A549 treated with Mapracorat at 1 μM for 4 hours (cell line): ENCODE data around the gene CCDC172. TPM values are rescaled to one million over a fixed set of nuclear protein-coding genes. Genes with fewer than 3 reads are reported as not detected.

Experiments
- total RNA-seq: library from RNA; stranded (reverse); fragments of 200-300 nt; extraction: Qiagen RNA extraction; gene quantifications from 5 replicates; pipeline ENCODE4 v1.2.3, GENCODE V29; 2022

Gene CCDC172, protein sequence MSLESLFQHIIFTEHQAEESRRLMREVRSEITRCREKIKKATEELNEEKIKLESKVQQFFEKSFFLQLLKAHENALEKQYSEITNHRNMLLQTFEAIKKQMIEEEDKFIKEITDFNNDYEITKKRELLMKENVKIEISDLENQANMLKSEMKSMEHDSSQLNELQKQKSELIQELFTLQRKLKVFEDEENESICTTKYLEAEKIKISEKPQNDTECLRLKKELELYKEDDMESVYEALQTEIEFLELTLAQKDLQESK
- total RNA-seq = not detected in 5 replicates

DNA sequence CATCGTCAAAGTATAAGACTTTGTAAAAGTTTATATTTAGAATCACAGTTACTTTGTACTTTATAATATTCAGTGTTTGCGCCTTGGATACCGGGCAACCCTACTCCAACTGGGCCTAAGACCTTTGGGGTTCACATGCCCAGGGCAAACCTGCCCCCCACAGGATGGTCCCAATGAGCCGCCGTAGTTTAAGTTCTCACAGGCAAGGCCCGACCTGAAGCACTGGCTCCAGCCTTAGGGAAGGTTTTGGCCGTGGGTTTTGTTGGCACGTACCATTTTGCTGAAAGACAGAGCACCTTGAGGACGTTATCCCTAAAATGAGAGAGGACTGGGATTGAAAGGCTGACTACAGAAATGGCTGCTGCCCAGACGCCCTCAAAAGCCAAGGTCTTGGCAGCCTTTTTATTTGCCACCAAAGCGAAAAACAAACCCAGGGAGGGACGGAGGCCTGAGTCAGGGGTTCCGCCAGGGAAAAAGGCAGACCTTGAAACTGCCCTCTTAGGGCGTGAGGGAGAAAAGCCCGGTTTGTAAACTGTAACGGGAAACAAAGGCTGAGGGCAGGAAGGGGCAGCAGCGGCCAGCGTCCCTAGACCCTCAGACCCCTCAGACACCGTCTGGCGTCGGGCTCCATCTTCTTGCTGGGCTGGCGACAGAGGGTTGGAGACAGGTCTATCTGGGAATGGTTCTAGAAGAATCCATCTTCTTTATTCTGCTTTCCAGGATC is at the start of gene CCDC172:
Gene CCDC172, plus strand, starts transcription at position 222 of the 724 bp plus-strand sequence. CDS start 564 bp downstream, outside the sequence.

DNA sequence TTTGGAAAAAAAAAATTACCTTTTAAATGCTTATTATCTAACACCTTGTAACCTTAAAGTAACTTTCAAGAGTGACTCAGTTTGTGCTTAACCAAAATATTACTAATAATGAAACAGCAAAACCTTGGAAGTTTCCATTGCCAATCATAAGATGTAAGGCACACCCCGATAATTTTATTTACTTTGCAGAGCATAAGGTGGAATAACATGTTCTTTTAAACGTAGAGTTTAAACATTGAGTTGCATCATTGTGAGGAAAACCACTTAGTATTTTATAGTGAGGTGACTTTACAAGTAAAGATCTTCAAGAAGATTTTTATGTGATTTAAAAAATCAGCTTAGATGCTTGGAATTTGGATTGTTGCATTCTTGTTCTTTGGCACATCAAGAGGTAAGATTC is 103.4 kb downstream of the CCDC172 start, which contains the start of gene PNLIPRP3:
Gene PNLIPRP3, plus strand, starts transcription at position 177 of the 400 bp plus-strand sequence. Its CDS starts 166 bp downstream, at position 343.

Other genes with a start within 250 kb of the CCDC172 start
- 8.5 to 11.6 TPM (median 9.8 TPM) in 5 replicates for gene GFRA1, start 51.2 kb upstream of the CCDC172 start, total RNA-seq
- 0.08 TPM in 1 of 5 replicates, not detected in the others for gene PNLIPRP3, start 103.4 kb downstream of the CCDC172 start, total RNA-seq
- gene PNLIP, start 221.5 kb downstream of the CCDC172 start, total RNA-seq = 0.11 to 0.12 TPM in 2 of 5 replicates, not detected in the others